HepG2 (cell line): Measurements from ENCODE around the gene LRRN4CL. TPM values are rescaled to one million over a fixed set of nuclear protein-coding genes. Genes with fewer than 3 reads are reported as not detected.
A peak's percentile ranks its signal among the peaks of the same experiment; 100 is the strongest.

Source experiments
- ARNT ChIP-seq: fragments of 450-650 bp; IDR thresholded peaks from 2 replicates; pipeline ENCODE4 v1.6.1; 2017
- ATF3 ChIP-seq: sonication (generic); formaldehyde crosslinking; IDR thresholded peaks from 2 replicates; pipeline ENCODE4 v1.4.0; 2020; ENCODE audit warnings: missing genetic modification reagents
- BCL6 ChIP-seq: IDR thresholded peaks from 2 replicates; pipeline ENCODE4 v1.6.1; 2016; ENCODE audit warnings: missing genetic modification reagents, missing compliant biosample characterization
- CREB1 ChIP-seq, 2 experiments: fragments of 450-650 bp in 1 of 2; IDR thresholded peaks; 2 replicates each; pipeline ENCODE4 v1.6.1; 2016 to 2017; ENCODE audit warnings: control low read depth in 1 of 2, mild to moderate bottlenecking in 1 of 2, missing compliant biosample characterization in 1 of 2, missing genetic modification characterization in 1 of 2
- EHMT2 ChIP-seq: fragments of 200-600 bp; sonication (generic); IDR thresholded peaks from 2 replicates; pipeline ENCODE4 v1.7.0; 2017; ENCODE audit warnings: antibody characterized with exemption, low read depth, low read length, borderline replicate concordance
- GABPB1 ChIP-seq: IDR thresholded peaks from 2 replicates; pipeline ENCODE4 v1.6.1; 2016; ENCODE audit warnings: mild to moderate bottlenecking, missing genetic modification reagents, moderate library complexity, missing compliant biosample characterization
- HNRNPL ChIP-seq: fragments of 200-400 bp; formaldehyde crosslinking; IDR thresholded peaks from 2 replicates; pipeline ENCODE4 v1.6.1; 2017; ENCODE audit warnings: mild to moderate bottlenecking, low read depth, low read length
- HOMEZ ChIP-seq: IDR thresholded peaks from 2 replicates; pipeline ENCODE4 v1.6.1; 2016; ENCODE audit warnings: low read depth
- JDP2 ChIP-seq: sonication (generic); formaldehyde crosslinking; IDR thresholded peaks from 2 replicates; pipeline ENCODE4 v1.8.1; 2022; ENCODE audit warnings: missing genetic modification reagents, borderline replicate concordance
- KAT7 ChIP-seq: IDR thresholded peaks from 2 replicates; pipeline ENCODE4 v1.6.1; 2018; ENCODE audit warnings: borderline replicate concordance, missing compliant biosample characterization
- KDM1A ChIP-seq: IDR thresholded peaks from 2 replicates; pipeline ENCODE4 v1.6.1; 2016; ENCODE audit warnings: missing compliant biosample characterization
- KDM5B ChIP-seq: sonication (generic); formaldehyde crosslinking; IDR thresholded peaks from 2 replicates; pipeline ENCODE4 v1.4.0; 2020; ENCODE audit warnings: missing genetic modification reagents, mild to moderate bottlenecking, borderline replicate concordance
- LCORL ChIP-seq, 2 experiments: fragments of 450-650 bp in 1 of 2; sonication (generic) in 1 of 2; formaldehyde crosslinking in 1 of 2; IDR thresholded peaks; 2 replicates each; pipeline versions ENCODE4 v1.5.0 to v1.6.1; 2017 to 2020; ENCODE audit warnings: antibody characterized with exemption in 1 of 2, missing genetic modification reagents in 1 of 2
- MLX ChIP-seq: IDR thresholded peaks from 2 replicates; pipeline ENCODE4 v1.6.1; 2016
- NAIF1 ChIP-seq: sonication (generic); formaldehyde crosslinking; IDR thresholded peaks from 2 replicates; pipeline ENCODE4 v1.5.0; 2020; ENCODE audit warnings: mild to moderate bottlenecking, missing genetic modification reagents, borderline replicate concordance
- NFYC ChIP-seq: IDR thresholded peaks from 2 replicates; pipeline ENCODE4 v1.6.1; 2016; ENCODE audit warnings: missing genetic modification reagents, missing compliant biosample characterization
- NR0B2 ChIP-seq: sonication (generic); formaldehyde crosslinking; IDR thresholded peaks from 2 replicates; pipeline ENCODE4 v1.4.0; 2020; ENCODE audit warnings: mild to moderate bottlenecking, missing genetic modification reagents
- PITX1 ChIP-seq: sonication (generic); formaldehyde crosslinking; IDR thresholded peaks from 2 replicates; pipeline ENCODE4 v1.5.1; 2020; ENCODE audit warnings: mild to moderate bottlenecking, missing genetic modification reagents
- TRIM24 ChIP-seq: sonication (generic); formaldehyde crosslinking; IDR thresholded peaks from 2 replicates; pipeline ENCODE4 v1.8.0; 2022; ENCODE audit warnings: mild to moderate bottlenecking, missing genetic modification reagents
- ZBTB21 ChIP-seq: sonication (generic); formaldehyde crosslinking; IDR thresholded peaks from 2 replicates; pipeline ENCODE4 v1.4.0; 2020; ENCODE audit warnings: missing genetic modification reagents
- ZBTB43 ChIP-seq: sonication (generic); formaldehyde crosslinking; conservative IDR thresholded peaks from 2 replicates; pipeline ENCODE4 v1.4.0; 2020; ENCODE audit warnings: missing genetic modification reagents
- ZKSCAN1 ChIP-seq: fragments of 150-350 bp; IDR thresholded peaks from 2 replicates; pipeline ENCODE4 v1.6.1; 2014; ENCODE audit warnings: low read length
- ZNF24 ChIP-seq: fragments of 450-650 bp; IDR thresholded peaks from 2 replicates; pipeline ENCODE4 v1.6.1; 2017; ENCODE audit warnings: antibody characterized with exemption, mild to moderate bottlenecking
- ZNF263 ChIP-seq: sonication (generic); formaldehyde crosslinking; IDR thresholded peaks from 2 replicates; pipeline ENCODE4 v1.4.0; 2020; ENCODE audit warnings: missing genetic modification reagents
- ZNF713 ChIP-seq: sonication (generic); formaldehyde crosslinking; IDR thresholded peaks from 2 replicates; pipeline ENCODE4 v1.4.0; 2020; ENCODE audit warnings: mild to moderate bottlenecking, missing genetic modification reagents
- ZNF724P ChIP-seq: sonication (generic); formaldehyde crosslinking; IDR thresholded peaks from 2 replicates; pipeline ENCODE4 v1.8.0; 2022; ENCODE audit warnings: missing genetic modification reagents, borderline replicate concordance
- polyA plus RNA-seq, 8 experiments: library from polyadenylated mRNA; depleted of rRNA in 3 of 8; stranded (reverse) in 7 of 8; unstranded in 1 of 8; fragments of >200 nt; fragmentation: Illumina TruSeq in 4 of 8; extraction: Trizol in 4 of 8; gene quantifications; 2 replicates each; pipeline versions ENCODE4 v1.2.1 to v1.2.3, GENCODE V29; 2011 to 2016; ENCODE audit warnings: low read depth in 4 of 8, missing spikeins in 1 of 8, mixed read lengths in 1 of 8; ENCODE audit not compliant: insufficient read depth in 1 of 8
- total RNA-seq, 5 experiments: library from RNA; depleted of rRNA; stranded (reverse); fragments of >200 nt; fragmentation: Illumina TruSeq; extraction: Trizol; gene quantifications; 2 replicates each; pipeline ENCODE4 v1.2.3, GENCODE V29; 2016; ENCODE audit warnings: low read depth in 1 of 5

The LRRN4CL gene
- total and polyA plus RNA-seq, 2 of the 13 experiments (the other 11 are each of a cell fraction or from before 2014, with no cell fraction given): 0.11 TPM; not detected in 1

GRCh38 chr11:62645946-62646824 lies 43.1 kb downstream of the LRRN4CL start, which contains the start of gene GANAB (continued):
- TF ChIP-seq ARNT: no peak
- peak; percentile 75; the same call in 1 of the 2 replicates for TF ChIP-seq KAT7 (CRISPR knock-in tag)
- peak; percentile 39; the same call in 1 of the 2 replicates for TF ChIP-seq BCL6 (CRISPR knock-in tag)
- TF ChIP-seq LCORL (IDR thresholded peaks at IDR 0.05): no peak
- TF ChIP-seq LCORL (CRISPR knock-in tag; IDR thresholded peaks at IDR 0.05): peak; percentile 32; the same call in 1 of the 2 replicates
- no peak for TF ChIP-seq HOMEZ (CRISPR knock-in tag)
- no peak for TF ChIP-seq KDM1A (CRISPR knock-in tag)
- TF ChIP-seq GABPB1 (CRISPR knock-in tag): peak; percentile 93
- no peak for TF ChIP-seq JDP2 (CRISPR knock-in tag)
- 0 out of 2 replicates have a peak, but pooled peaks have one; percentile 48 for TF ChIP-seq PITX1
- TF ChIP-seq MLX (CRISPR knock-in tag): no peak; the same call in 1 of the 2 replicates
- no peak for TF ChIP-seq ZNF713 (CRISPR knock-in tag)
- TF ChIP-seq ZNF24: no peak
- 0 out of 2 replicates have a peak, but pooled peaks have one; percentile 2 for TF ChIP-seq ZNF263 (CRISPR knock-in tag)
- TF ChIP-seq TRIM24 (CRISPR knock-in tag): no peak
- TF ChIP-seq NFYC (CRISPR knock-in tag): peak; percentile 83
- TF ChIP-seq ZBTB21: no peak
- no peak for TF ChIP-seq ZNF724P (CRISPR knock-in tag)
- no peak for TF ChIP-seq ZKSCAN1
- TF ChIP-seq KDM5B (CRISPR knock-in tag): peak; percentile 74
- peak; percentile 28; the same call in 1 of the 2 replicates for TF ChIP-seq HNRNPL
- no peak for TF ChIP-seq EHMT2
- TF ChIP-seq NR0B2 (CRISPR knock-in tag): no peak
- no peak for TF ChIP-seq ZBTB43 (CRISPR knock-in tag)
- TF ChIP-seq CREB1 (IDR thresholded peaks at IDR 0.05): peak; percentile 76
- TF ChIP-seq CREB1 (CRISPR knock-in tag; IDR thresholded peaks at IDR 0.05): peak; percentile 93
- TF ChIP-seq NAIF1 (CRISPR knock-in tag): no peak; the same call in 1 of the 2 replicates
- TF ChIP-seq ATF3: no peak
